Esophagus (tissue), 2 donors: ENCODE data around the gene ADRA1B. TPM values are rescaled to one million over a fixed set of nuclear protein-coding genes. Genes with fewer than 3 reads are reported as not detected.
A peak's percentile ranks its signal among the peaks of the same experiment; 100 is the strongest.

ENCODE experiments used
- H3K27ac ChIP-seq, 2 donors: one replicate each; pipeline ENCODE4 v1.5.1; 2013; ENCODE audit warnings: low read depth in 2 of 2, mild to moderate bottlenecking in 2 of 2, inconsistent platforms in 1 of 2, low read length in 1 of 2, moderate library complexity in 1 of 2
- H3K27me3 ChIP-seq, 2 donors: one replicate each; pipeline ENCODE4 v1.6.1; 2013; ENCODE audit warnings: low read length in 2 of 2, control low read depth in 1 of 2, mild to moderate bottlenecking in 1 of 2; ENCODE audit not compliant: insufficient read depth in 2 of 2, control insufficient read depth in 1 of 2
- H3K36me3 ChIP-seq, 2 donors: one replicate each; pipeline ENCODE4 v1.6.1; 2013; ENCODE audit warnings: low read length in 1 of 2; ENCODE audit not compliant: control insufficient read depth in 2 of 2, insufficient read depth in 2 of 2
- H3K4me1 ChIP-seq, 2 donors: one replicate each; pipeline ENCODE4 v1.6.1; 2013; ENCODE audit warnings: low read length in 1 of 2; ENCODE audit not compliant: control insufficient read depth in 2 of 2, insufficient read depth in 2 of 2
- H3K4me3 ChIP-seq, 2 donors: one replicate each; pipeline ENCODE4 v1.5.1; 2013; ENCODE audit warnings: low read length in 2 of 2, mild to moderate bottlenecking in 2 of 2, low read depth in 1 of 2, moderate library complexity in 1 of 2
- H3K9me3 ChIP-seq, 2 donors: one replicate each; pipeline ENCODE4 v1.6.1; 2013; ENCODE audit warnings: mild to moderate bottlenecking in 2 of 2, low read depth in 1 of 2, low read length in 1 of 2, moderate library complexity in 1 of 2; ENCODE audit not compliant: control insufficient read depth in 2 of 2, insufficient read depth in 1 of 2
- whole genome bisulfite sequencing, 2 donors: extraction: QIAGEN DNeasy Blood & Tissue Kit; methylation state at CpG; one replicate each; pipeline ENCODE4 v1.1.7; 2013; 5-methylcytosine and 5-hydroxymethylcytosine counted together
- polyA plus RNA-seq, 2 donors: library from polyadenylated mRNA; stranded (reverse); fragments of 200-250 nt; gene quantifications; one replicate each; pipeline ENCODE4 v1.2.3, GENCODE V29; 2013
- donor health status: healthy with polysubstance abuse.
- donor health status: Bipolar disorder and iron deficiency.

ADRA1B gene
- polyA plus RNA-seq, 2 donors: 0.04 to 0.08 TPM

DNA sequence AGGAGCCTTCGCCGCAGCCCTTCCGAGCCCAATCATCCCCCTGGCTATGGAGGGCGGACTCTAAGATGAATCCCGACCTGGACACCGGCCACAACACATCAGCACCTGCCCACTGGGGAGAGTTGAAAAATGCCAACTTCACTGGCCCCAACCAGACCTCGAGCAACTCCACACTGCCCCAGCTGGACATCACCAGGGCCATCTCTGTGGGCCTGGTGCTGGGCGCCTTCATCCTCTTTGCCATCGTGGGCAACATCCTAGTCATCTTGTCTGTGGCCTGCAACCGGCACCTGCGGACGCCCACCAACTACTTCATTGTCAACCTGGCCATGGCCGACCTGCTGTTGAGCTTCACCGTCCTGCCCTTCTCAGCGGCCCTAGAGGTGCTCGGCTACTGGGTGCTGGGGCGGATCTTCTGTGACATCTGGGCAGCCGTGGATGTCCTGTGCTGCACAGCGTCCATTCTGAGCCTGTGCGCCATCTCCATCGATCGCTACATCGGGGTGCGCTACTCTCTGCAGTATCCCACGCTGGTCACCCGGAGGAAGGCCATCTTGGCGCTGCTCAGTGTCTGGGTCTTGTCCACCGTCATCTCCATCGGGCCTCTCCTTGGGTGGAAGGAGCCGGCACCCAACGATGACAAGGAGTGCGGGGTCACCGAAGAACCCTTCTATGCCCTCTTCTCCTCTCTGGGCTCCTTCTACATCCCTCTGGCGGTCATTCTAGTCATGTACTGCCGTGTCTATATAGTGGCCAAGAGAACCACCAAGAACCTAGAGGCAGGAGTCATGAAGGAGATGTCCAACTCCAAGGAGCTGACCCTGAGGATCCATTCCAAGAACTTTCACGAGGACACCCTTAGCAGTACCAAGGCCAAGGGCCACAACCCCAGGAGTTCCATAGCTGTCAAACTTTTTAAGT lies 819 bp downstream of the ADRA1B start:
- Histone ChIP-seq H3K4me1 (no peaks in the 10 kb centered on the region), H3K9me3 (no peaks in the 10 kb centered on the region), H3K27me3 (no peaks in the 10 kb centered on the region), H3K36me3 (no peaks in the 10 kb centered on the region), H3K27ac (no peak overlapping the region), H3K4me3 (no peak overlapping the region)
- 86 to 89% methylated on average over 36 of the region's 36 CpGs for WGBS, 2 donors

DNA sequence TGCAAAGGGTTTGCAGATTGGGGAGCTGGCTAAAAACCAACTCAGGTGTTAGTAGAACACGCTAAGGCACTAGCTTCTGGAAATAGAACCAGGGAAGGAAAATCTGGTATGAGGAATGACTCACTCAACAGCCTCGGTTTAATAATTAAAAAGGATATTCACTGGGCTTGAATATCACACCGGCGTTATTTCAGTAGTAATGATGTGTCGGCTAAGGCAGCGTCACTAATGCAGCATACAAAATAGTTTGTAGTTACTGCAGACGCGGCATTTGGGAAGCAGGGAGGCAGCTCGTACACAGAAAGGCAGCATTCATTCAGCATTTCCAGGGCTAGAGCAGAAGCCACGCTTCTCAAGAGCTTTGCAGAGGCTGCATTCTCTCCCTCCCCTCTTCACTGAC lies 1.7 kb downstream of the ADRA1B start:
- Histone ChIP-seq H3K36me3 (no peaks in the 10 kb centered on the region), H3K27me3 (no peaks in the 10 kb centered on the region), H3K27ac (no peak overlapping the region), H3K9me3 (no peaks in the 10 kb centered on the region), H3K4me1 (no peaks in the 10 kb centered on the region), H3K4me3 (no peak overlapping the region)
- 50 to 67% methylated on average over 10 of the region's 10 CpGs for WGBS, 2 donors

DNA sequence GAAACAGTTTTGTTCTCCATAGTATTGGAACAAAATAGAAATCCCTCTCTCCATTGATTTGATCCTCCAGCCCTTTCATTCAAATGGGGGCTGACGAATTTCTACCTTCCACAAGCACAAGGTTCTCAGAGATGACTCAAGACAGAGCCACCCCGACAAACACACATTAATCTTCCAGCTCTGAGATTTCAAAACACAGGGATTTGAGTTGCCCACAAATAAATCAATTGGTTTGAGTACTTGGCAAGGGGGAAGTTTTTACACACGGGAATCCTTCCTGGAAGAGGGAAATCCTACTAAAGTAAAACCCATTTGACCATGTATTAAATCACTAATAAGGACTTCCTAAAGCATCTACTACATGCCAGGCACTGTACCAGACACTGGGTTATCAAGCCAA lies 5.4 kb downstream of the ADRA1B start:
- no peaks in the 10 kb centered on the region for H3K27me3 ChIP-seq
- H3K27ac ChIP-seq: no peak overlapping the region
- no peaks in the 10 kb centered on the region for H3K36me3 ChIP-seq
- WGBS, 2 donors: 30 to 48% methylated on average over 3 of the region's 3 CpGs
- no peaks in the 10 kb centered on the region for H3K9me3 ChIP-seq
- no peak overlapping the region for H3K4me3 ChIP-seq
- H3K4me1 ChIP-seq: no peaks in the 10 kb centered on the region

DNA sequence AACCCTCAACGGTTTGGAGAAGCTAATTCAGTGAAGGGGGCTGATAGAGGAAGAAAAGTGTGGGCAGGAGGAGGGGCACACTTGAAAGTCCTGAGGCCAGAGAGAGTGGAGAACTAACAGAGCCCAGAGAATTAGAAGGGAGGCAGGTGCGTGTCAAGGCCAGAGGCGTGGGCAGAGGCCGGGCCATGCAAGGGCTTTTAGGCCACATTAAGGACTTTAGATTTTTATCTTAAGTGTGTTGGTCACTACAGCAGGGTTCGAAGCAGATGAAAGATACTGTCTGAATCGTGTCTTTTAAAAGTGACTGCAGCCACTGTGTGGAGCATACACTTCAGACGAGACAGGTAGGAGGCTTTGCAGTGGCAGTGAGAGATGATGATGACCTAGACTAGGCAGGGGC lies 6.7 kb downstream of the ADRA1B start:
- Histone ChIP-seq H3K4me1 (no peaks in the 10 kb centered on the region), H3K36me3 (no peaks in the 10 kb centered on the region), H3K27ac (no peak overlapping the region), H3K27me3 (no peaks in the 10 kb centered on the region), H3K4me3 (no peak overlapping the region), H3K9me3 (no peaks in the 10 kb centered on the region)
- 74 to 83% methylated on average over 7 of the region's 7 CpGs for WGBS, 2 donors

DNA sequence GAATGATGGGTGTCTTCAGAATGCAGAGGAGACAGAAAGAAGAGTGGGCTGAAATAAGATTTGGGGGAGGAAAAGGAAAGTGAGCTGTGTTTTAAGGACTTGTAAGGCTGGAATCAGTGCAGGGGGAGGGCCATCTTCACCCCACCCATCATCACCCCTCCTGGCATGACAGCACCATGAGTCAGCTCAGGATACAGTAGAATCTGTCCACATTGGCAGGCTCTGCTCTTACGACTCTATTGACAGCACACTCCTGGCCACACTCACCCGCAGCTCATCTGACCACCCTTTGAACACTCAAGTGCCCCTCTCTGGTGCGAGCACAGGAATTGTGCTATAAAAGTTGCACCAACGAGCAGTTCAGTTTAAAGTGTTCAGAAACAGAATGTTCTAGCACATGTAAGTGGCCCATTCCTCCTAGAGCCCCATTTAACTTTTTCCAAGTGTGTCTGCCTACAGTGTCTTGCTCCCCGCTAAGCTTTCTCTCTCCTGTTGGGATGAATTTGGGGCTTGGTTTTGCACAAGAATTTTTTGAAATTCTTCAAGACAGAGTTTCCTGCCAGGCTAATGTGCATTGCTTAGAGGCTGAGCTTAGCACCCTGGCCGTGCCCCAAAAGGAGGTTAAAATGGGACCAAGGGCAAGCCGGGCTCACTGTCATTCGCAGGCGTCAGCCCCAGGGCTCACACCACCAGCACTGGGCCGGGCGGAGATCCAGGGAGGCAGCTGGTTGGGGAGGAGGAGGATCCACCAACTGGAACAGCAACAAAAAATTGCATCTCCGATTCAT lies 12.0 kb downstream of the ADRA1B start:
- 36 to 43% methylated on average over 12 of the region's 12 CpGs for WGBS, 2 donors
- Histone ChIP-seq H3K4me3 (no peak overlapping the region), H3K36me3 (no peaks in the 10 kb centered on the region), H3K4me1 (no peaks in the 10 kb centered on the region), H3K9me3 (no peaks in the 10 kb centered on the region), H3K27ac (no peak overlapping the region), H3K27me3 (no peaks in the 10 kb centered on the region)

DNA sequence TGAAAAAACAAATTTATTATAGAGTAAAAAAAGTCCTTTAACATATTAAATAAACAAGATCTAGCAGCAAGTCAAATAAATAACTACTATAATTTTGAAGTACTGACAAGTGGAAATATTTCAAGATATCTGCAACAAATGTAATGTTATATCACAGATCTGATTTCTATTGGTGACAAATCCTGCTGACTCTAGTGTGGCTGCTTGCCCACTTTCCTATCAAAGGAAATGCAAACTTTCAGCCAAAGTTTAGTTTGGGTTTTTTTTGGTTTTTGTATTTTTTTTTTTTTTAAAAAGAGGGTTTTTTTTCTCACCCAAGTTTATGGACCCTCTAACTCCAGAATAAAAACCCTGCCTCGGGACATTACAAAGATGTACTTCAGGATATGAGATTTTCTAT lies 12.9 kb downstream of the ADRA1B start:
- Histone ChIP-seq H3K36me3 (no peaks in the 10 kb centered on the region), H3K27me3 (no peaks in the 10 kb centered on the region), H3K4me3 (no peak overlapping the region), H3K9me3 (no peaks in the 10 kb centered on the region), H3K27ac (no peak overlapping the region), H3K4me1 (no peaks in the 10 kb centered on the region)
- WGBS, 2 donors: 71 to 76% methylated on average over 1 of the region's 1 CpG

DNA sequence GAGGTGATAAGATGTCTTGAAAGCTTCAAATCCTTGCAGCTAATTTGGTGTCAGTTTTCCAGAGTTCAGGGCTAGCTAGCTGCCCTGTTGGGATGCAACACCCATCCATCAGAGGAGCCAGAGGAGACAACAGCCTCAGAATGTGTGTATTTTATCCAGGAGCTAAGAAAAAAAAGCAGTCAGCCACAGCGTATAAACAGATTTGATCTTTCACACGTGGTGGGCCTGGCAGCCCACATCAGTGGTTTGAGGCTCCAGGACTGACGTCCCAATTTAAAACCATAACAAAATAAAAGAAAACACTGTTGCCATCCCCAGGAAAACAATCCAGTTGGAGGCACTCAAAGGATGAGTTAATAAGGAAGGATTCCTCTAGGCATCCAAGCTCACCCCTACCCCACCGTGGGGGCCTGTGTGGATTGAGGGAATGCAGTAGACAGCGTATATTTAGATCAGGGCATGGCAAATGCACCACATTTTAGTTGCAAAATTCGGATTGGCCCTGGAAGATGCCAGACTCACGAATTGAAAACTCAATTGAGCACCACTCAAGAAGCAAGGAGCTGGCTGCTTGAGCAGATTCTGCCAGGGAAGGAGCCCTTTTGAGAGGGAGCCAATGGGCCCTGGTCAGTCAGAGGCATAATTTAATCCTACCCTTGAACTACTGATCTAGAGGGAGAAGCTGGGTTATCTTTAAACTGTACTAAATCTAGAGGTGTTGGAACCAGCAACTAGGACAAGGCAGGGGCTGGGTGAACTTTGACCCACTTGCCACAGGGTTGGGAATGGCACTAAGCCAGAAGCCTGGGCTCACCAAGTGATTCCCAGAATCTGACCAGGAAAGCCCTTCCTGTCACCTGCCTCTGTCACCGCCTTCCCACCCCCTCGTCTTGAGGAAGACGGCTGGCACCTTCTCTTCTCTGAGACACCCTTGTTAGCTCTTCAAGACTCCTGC lies 17.5 kb downstream of the ADRA1B start:
- H3K36me3 ChIP-seq: no peaks in the 10 kb centered on the region
- 66 to 74% methylated on average over 10 of the region's 10 CpGs for WGBS, 2 donors
- H3K27me3 ChIP-seq: no peaks in the 10 kb centered on the region
- no peak overlapping the region for H3K4me3 ChIP-seq
- H3K27ac ChIP-seq: no peak overlapping the region
- no peaks in the 10 kb centered on the region for H3K4me1 ChIP-seq
- no peaks in the 10 kb centered on the region for H3K9me3 ChIP-seq

DNA sequence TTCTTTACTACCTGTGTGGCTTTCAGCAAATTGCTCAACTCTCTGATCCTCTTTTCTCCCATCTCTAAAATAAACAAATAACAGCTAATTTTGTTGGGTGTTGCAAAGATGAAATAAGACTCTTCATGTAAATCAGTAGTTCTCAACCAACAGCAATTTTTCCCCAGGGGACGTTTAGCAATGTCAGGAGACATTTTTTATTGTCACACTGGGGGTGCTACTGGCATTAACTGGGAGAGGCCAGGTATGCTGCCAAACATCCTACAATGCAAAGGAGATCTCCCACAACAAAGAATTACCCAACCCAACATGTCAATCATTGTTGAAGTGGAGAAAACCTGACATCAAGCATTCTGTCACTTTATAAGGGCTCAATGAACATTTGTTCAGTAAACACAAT lies 19.7 kb downstream of the ADRA1B start:
- Histone ChIP-seq H3K27me3 (no peaks in the 10 kb centered on the region), H3K27ac (no peak overlapping the region), H3K4me1 (no peaks in the 10 kb centered on the region), H3K36me3 (no peaks in the 10 kb centered on the region), H3K4me3 (no peak overlapping the region), H3K9me3 (no peaks in the 10 kb centered on the region)
- 50 to 53% methylated on average over 1 of the region's 1 CpG for WGBS, 2 donors

DNA sequence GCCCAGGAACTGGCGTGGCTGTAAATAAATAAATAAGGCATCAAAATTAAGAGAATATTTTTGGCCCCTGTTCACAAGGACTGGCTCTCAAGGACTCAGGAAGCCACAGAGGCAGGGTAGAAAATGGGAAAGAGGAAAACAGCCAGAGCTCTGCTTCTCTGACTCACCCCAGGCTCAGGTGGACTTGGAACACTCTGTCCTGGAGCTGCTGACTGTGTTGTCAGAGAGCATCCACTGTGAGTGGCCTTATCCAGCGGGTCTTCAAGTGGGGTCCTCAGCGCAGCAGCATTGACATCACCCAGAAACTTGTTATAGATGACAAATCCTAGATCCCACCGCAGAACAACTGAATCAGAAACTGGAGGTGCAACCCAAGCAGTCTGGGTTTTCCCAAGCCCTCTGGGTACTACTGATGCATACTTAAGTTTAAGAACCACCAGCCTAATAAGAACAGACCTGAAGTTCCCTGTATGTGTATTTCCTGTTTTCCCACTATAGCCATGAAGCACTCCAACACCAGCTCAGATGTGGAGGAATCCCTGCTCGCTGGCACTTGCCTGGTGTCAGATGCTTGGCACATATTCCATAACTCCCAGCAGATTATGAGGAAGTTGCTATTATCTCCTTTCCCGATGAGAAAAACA lies 20.5 kb downstream of the ADRA1B start:
- no peaks in the 10 kb centered on the region for H3K36me3 ChIP-seq
- H3K4me1 ChIP-seq: no peaks in the 10 kb centered on the region
- H3K27ac ChIP-seq: peak overlapping the region in 1 of 2 donors; percentile 10
- H3K9me3 ChIP-seq: no peaks in the 10 kb centered on the region
- WGBS, 2 donors: 43 to 49% methylated on average over 6 of the region's 6 CpGs
- H3K4me3 ChIP-seq: no peak overlapping the region
- peaks cover 0 to 3% of the 10 kb centered on the region in 2 donors for H3K27me3 ChIP-seq
